22Rv1 (cell line): ENCODE measurements around the gene APBB2.

Experiments
- ZFX ChIP-seq: fragments of 450-650 bp; IDR thresholded peaks from 2 replicates; pipeline ENCODE4 v1.6.1; 2017; ENCODE audit warnings: antibody characterized with exemption, borderline replicate concordance
- TF ChIP-seq, protein P1 (sequence below): fragments of 450-650 bp; IDR thresholded peaks from 2 replicates; pipeline ENCODE4 v1.5.1; 2017; ENCODE audit warnings: mild to moderate bottlenecking

DNA sequence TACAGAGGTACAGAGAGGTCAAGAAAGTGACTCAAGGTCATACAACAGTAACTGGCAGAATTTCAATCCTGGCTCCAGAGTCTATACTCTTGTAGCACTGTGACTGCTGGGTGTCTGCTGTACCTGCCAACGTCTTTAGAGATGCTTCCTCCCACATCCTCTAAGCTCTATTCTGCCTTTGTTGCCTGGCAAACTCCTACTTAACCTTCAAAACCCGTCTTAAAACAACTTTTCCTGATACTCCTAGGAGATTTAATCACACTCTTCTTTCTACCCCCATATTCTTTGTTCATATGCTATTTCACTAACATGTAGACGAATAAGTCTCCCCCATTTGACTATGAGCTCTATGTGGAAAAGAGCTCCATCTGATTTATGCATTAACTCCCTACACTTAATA lies 16.8 kb downstream of the APBB2 start:
- TF ChIP-seq, protein P1, sequence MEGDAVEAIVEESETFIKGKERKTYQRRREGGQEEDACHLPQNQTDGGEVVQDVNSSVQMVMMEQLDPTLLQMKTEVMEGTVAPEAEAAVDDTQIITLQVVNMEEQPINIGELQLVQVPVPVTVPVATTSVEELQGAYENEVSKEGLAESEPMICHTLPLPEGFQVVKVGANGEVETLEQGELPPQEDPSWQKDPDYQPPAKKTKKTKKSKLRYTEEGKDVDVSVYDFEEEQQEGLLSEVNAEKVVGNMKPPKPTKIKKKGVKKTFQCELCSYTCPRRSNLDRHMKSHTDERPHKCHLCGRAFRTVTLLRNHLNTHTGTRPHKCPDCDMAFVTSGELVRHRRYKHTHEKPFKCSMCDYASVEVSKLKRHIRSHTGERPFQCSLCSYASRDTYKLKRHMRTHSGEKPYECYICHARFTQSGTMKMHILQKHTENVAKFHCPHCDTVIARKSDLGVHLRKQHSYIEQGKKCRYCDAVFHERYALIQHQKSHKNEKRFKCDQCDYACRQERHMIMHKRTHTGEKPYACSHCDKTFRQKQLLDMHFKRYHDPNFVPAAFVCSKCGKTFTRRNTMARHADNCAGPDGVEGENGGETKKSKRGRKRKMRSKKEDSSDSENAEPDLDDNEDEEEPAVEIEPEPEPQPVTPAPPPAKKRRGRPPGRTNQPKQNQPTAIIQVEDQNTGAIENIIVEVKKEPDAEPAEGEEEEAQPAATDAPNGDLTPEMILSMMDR: no peak
- TF ChIP-seq ZFX: no peak
